HG03432 (cell line): ENCODE results near the gene NPAP1.
"Not testable (repeated sequence)": the region's sequence is repeated elsewhere in the genome, so short reads cannot be mapped to it uniquely, and the experiment has no call there.

Experiments used
- ATAC-seq: cut with Tn5 transposase; IDR thresholded peaks from one replicate; pipeline ENCODE4 v1.9.1; 2021; ENCODE audit warnings: mild to moderate bottlenecking, moderate library complexity; ENCODE audit not compliant: unreplicated experiment

Gene NPAP1

DNA sequence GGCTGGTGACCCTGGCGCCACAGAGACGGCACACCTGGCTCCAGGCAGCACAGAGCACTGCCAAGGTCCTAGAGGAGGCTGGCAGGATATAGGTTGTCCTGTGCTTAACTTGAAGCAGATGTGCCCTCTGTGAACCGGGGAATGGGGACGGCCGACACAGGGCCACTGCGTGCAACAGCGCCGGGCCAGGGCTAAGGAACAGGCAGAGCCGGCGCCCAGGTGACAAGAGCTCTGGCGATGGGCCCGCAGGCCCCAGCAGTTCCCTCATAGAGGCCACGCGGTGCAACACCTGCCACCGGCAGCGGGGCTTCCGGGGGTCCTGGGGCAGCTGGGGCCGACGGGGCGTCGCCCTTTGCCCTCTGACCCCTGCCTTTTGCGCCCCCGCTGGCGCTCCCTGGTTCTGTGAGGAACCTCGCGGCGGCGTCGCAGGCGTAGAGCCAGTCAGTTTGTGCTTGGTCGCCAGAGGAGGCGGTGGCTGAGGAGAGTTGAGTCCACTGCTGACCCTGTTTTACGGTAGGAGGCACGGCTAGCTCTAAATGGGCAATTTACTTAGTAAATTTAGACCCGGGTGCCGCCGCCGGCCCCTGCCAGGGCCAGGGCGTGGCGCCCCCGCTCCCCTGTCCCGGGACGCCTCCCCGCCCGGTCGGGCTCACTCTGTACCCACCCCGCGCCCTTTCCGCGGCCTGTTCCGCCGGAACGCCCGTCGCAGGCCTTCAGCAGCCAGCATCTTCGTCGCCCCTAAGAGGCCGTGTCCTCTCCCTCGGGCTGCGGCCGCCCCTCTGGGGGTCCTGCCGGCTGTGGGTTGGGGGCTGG is at the start of gene NPAP1:
NPAP1 (plus strand) TSS at position 444 of the 813 bp plus-strand sequence; CDS start at position 537, 93 bp downstream.
- ATAC-seq: no peak

- ATAC-seq: no peak
Measured at GRCh38 chr15:24627443-24627842, 48.1 kb upstream of the NPAP1 start.

GRCh38 chr15:24633082-24633481 is 42.5 kb upstream of the NPAP1 start:
- no peak for ATAC-seq

GRCh38 chr15:24639412-24639811 is 36.2 kb upstream of the NPAP1 start:
- not testable (repeated sequence) for ATAC-seq

DNA sequence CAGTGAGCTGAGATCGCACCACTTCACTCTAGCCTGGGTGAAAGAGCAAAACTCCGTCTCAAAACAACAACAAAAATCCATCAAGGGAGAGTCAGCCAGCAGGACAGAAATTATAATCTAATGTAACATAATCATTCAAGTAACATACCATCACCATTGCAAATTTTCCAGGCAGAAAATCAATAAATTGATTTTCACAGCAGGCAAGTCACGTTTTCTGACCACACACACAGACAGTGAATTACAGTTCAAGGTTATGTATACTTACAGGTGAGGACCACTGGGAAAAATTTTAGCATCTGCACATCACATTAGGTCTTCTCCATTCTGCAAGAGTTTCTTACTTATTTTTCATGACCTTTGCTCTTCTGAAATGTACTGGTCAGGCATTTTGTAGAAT is 29.9 kb upstream of the NPAP1 start:
- ATAC-seq: no peak

- ATAC-seq: no peak
Measured at GRCh38 chr15:24659622-24660021, 16.0 kb upstream of the NPAP1 start.

DNA sequence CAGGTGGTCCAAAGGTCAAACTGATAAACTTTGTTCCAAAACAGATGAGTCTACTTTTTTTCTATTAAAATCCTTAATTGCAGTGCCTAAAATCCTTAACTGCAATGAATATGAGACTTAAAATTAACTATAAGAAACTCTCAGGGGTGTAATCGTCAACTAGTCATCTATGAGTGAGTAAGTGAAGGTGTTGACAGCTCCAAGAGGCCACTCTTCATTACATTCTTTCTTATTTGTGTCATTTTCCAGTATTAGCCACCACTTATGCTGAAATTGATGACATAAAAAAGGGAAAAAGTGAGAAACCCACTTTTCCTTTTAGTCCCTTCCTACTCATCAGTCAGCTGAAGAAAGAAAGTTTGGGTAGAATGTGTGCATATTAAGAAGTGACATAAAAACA is 12.6 kb upstream of the NPAP1 start:
- no peak for ATAC-seq

DNA sequence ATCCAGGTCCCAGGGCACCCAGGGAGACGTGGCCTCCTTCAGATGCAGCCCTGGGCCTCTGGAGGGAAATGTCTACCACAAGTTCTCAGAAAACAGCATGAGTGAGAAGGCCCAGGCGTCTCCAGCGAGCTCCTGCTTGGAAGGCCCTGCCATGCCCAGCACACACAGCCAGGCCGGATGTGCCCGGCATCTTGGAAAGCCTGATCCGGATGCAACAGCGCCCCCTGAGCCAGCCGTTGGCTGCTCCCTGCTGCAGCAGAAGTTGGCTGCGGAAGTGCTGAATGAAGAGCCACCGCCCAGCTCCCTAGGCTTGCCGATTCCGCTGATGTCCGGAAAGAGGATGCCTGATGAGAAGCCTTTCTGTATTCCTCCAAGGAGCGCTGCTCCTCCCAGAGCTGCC is 856 bp downstream of the NPAP1 start:
- no peak for ATAC-seq

- ATAC-seq: no peak
Measured at GRCh38 chr15:24678485-24678884, 2.9 kb downstream of the NPAP1 start.

DNA sequence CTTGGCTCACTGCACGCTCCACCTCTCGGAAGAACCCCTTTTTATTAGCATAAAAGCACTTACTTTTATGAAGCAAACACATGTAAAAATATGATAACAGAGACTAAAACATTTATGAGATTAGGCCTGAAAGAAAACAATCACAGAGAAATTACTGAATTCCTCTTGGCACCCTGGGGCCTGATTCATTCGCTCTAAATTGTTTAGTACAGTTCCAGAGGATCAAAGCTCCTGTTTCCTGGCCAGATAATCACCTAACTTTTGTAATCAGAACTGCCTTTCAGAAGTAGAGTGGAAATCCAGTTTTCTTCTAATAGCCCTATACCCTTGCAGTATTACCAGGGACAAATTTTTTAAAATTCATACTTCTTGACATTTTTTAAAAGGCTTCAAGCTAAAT is 6.4 kb downstream of the NPAP1 start:
- ATAC-seq: no peak

DNA sequence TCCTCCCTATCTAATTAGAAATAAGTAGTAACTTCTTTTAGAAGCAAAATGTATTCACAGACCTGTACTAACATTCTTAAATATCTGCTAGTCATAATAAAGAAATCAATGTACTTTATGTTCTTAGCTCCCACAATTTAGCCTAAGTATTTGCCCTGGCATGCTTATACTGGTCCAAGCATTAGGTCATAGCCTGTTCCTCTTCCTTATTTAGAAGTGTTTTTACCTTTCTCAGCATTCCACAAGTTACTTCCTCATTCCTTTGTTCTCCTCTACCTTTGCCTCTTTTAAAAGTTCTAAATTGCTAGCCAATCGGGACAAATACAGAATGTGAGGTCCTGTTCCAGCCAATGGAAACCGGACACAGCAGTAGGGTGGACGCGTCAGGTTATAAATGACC is 7.3 kb downstream of the NPAP1 start:
- ATAC-seq: not testable (repeated sequence)

DNA sequence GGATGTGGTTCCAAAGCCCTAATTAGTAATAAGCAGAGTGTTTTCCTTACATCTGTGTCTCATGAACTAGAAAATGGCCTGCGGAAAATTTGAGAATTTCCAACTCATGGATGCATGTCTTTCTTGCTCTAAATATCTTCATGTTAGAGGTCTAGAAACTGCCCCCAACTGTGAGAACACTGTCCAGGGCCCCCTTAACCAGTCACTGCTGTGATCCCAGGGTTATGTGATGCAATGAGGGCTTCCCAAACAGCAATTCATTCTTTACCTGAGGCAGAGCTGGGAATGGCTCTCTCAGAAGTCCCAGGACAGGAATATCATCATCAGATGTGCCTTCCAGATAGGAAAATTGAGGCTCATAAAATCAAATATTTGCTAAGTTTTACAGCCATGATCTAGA is 8.2 kb downstream of the NPAP1 start:
- no peak for ATAC-seq

GRCh38 chr15:24684313-24684712 is 8.7 kb downstream of the NPAP1 start:
- no peak for ATAC-seq

DNA sequence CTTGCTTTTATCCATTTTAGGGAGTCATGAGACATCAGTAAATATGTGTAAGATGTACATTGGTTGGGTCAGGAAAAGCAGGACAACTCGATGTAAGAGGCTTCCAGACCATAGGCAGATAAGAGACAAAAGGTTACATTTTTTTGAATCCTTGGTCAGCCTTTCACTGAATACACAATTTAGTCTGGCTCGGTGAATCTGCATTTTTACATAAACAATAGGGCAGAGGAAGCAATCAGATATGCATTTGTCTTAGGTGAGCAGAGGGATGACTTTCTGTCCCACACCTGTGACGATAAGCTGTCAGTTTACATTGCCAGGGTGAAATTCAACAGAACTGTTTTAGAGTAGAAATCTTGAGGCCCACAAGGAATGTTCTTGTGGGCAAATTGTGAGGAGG is 20.6 kb downstream of the NPAP1 start:
- no peak for ATAC-seq

- ATAC-seq: no peak
Measured at GRCh38 chr15:24696842-24697241, 21.3 kb downstream of the NPAP1 start.

DNA sequence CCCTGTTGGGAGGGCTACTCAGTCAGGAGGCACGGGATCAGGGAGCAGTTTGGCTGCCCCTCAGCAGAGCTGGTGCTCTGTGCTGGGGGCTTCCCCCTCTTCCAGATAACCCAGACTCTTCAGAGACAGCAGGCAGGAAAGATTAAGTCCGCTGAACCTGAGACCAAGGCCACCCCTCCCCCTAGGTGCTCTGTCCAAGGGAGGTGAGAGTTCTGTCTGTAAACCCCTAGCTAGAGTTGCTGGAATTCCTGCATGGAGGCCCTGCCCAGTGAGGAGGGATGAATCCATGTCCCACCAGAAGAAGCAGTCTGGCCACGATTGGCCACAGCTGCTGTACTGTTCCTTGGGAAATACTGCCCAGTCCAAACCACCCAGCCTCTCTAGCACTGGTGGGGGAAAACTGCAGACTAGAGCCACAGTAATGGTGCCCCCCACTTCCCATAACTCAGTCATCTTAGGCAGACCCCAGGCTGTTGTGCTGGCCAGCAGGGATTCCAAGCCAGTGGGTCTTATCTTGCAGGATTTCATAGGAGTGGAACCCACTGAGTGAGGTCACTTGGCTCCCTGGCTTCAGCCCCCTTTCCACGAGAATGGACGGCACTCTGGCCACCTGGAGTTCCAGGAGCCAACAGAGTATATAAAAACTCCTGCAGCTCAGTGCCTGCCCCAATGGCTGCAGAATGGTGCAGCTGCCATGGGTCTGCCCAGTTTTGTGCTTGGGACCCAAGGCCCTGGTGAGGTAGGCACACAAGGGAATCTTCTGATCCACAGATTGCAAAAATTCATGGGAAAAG is 42.9 kb downstream of the NPAP1 start:
- ATAC-seq: no peak

DNA sequence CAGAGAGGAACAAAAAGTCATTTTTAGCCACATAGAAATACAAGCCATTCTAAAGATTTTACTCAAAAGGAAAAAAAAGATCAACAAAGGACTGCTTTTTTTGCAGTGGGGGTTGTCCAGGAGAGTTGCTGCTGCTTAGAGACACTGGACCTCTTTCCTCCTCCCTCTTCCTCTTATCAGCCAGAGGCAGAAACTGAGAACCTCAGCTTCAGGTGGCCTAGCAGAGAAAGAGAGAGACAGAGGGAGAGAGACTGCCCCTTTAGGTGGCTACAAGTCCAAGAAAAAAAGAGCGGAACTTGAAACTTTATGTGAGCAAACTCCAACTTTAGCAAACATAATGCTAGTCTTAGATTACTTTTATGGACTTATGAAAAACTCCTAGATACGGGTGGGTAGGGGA is 54.2 kb downstream of the NPAP1 start:
- ATAC-seq: no peak
